NB4 (cell line): ENCODE measurements around the gene TRDN.

Source experiments
- CTCF ChIP-seq: IDR thresholded peaks from one replicate; pipeline ENCODE4 v1.5.1; 2012; ENCODE audit warnings: low read depth, low read length
- MYC ChIP-seq: IDR thresholded peaks from 2 replicates; pipeline ENCODE4 v1.6.1; 2011; ENCODE audit warnings: low read depth, low read length
- POLR2A ChIP-seq: IDR thresholded peaks from 2 replicates; pipeline ENCODE4 v1.6.1; 2011; ENCODE audit warnings: mild to moderate bottlenecking; ENCODE audit not compliant: insufficient read length; ENCODE audit errors: extremely low read depth
- TF ChIP-seq, protein P1 (sequence below): IDR thresholded peaks from 2 replicates; pipeline ENCODE4 v1.6.1; 2011; ENCODE audit warnings: low read depth, low read length

GRCh38 chr6:123640567-123641187 is 3.9 kb upstream of the TRDN start:
- TF ChIP-seq POLR2A (no peak), CTCF (no peak), MYC (no peak)
- TF ChIP-seq, protein P1, sequence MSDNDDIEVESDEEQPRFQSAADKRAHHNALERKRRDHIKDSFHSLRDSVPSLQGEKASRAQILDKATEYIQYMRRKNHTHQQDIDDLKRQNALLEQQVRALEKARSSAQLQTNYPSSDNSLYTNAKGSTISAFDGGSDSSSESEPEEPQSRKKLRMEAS: no peak
